Measurements from ENCODE around the gene NDUFB3.
"Not testable (repeated sequence)": the region's sequence is repeated elsewhere in the genome, so short reads cannot be mapped to it uniquely, and the experiment has no call there.

The NDUFB3 gene

DNA sequence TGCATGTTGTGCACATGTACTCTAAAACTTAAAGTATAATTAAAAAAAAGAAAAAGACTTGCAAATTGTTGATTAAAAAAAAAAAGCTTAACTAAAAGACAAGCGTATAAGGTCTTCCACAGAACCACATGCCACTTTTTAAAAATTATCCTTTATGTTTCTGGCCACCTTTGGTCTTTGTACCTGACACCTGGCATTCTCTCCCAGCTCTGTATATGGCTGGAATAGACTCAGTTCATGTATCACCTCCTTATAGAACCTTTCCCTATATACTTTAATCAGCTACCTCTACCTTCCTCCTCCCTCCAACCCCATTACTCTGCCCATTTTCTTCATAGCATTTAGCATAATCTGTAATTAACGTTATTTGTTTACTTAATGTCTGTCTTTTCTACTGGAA is 32.9 kb upstream of the NDUFB3 start:
- H3K4me3 ChIP-seq (ENCODE audit: low read length, poor library complexity, severe bottlenecking) = no peak overlapping the region
- H3F3A ChIP-seq (ENCODE audit: low read depth) = no peaks in the 10 kb centered on the region
- H3K9ac ChIP-seq (ENCODE audit: low read depth, low read length, poor library complexity, severe bottlenecking) = no peak overlapping the region
- H2AFZ ChIP-seq (ENCODE audit: low read length) = no peak overlapping the region
- no peaks in the 10 kb centered on the region for H3K4me1 ChIP-seq (ENCODE audit: insufficient read depth, low read length, poor library complexity, severe bottlenecking)
- TF ChIP-seq CTCF (conservative IDR thresholded peaks at IDR 0.05; ENCODE audit: low read length) = no peak
- TF ChIP-seq EZH2phosphoT487 (IDR thresholded peaks at IDR 0.05; ENCODE audit: borderline replicate concordance) = no peak
- H3K36me3 ChIP-seq (ENCODE audit: insufficient read depth, low read length) = peaks cover 11% of the 10 kb centered on the region; the same call in 1 of the 2 replicates
- H3K79me2 ChIP-seq (ENCODE audit: insufficient read depth, low read length) = peaks cover 11% of the 10 kb centered on the region; the same call in 1 of the 2 replicates
- H4K20me1 ChIP-seq (ENCODE audit: insufficient read depth, low read length, poor library complexity, severe bottlenecking) = no peaks in the 10 kb centered on the region
- 0 out of 2 replicates have a peak, but pooled peaks cover 2% of the 10 kb centered on the region for H3K9me3 ChIP-seq (ENCODE audit: insufficient read depth, low read depth, low read length)
- H3K9me2 ChIP-seq (replicated peaks; ENCODE audit: low read depth, low read length) = no peaks in the 10 kb centered on the region
- no peaks in the 10 kb centered on the region for H3K27me3 ChIP-seq (ENCODE audit: insufficient read depth, low read length, poor library complexity, severe bottlenecking)
- H3K4me2 ChIP-seq (ENCODE audit: low read depth, low read length, poor library complexity, severe bottlenecking) = no peak overlapping the region

GRCh38 chr2:201040867-201041628 is 30.8 kb upstream of the NDUFB3 start:
- Histone ChIP-seq H3K36me3 (ENCODE audit: insufficient read depth, low read length) (peaks cover 16% of the 10 kb centered on the region; the same call in 1 of the 2 replicates), H3K27me3 (ENCODE audit: insufficient read depth, low read length, poor library complexity, severe bottlenecking) (no peaks in the 10 kb centered on the region), H3K9me2 (replicated peaks; ENCODE audit: low read depth, low read length) (no peaks in the 10 kb centered on the region), H2AFZ (ENCODE audit: low read length) (no peak overlapping the region), H3K9me3 (ENCODE audit: insufficient read depth, low read depth, low read length) (0 out of 2 replicates have a peak, but pooled peaks cover 2% of the 10 kb centered on the region), H3K4me2 (ENCODE audit: low read depth, low read length, poor library complexity, severe bottlenecking) (no peak overlapping the region), H3K4me1 (ENCODE audit: insufficient read depth, low read length, poor library complexity, severe bottlenecking) (no peaks in the 10 kb centered on the region), H3K79me2 (ENCODE audit: insufficient read depth, low read length) (peaks cover 11% of the 10 kb centered on the region), H3K9ac (ENCODE audit: low read depth, low read length, poor library complexity, severe bottlenecking) (no peak overlapping the region), H4K20me1 (ENCODE audit: insufficient read depth, low read length, poor library complexity, severe bottlenecking) (no peaks in the 10 kb centered on the region), H3F3A (ENCODE audit: low read depth) (no peaks in the 10 kb centered on the region), H3K4me3 (ENCODE audit: low read length, poor library complexity, severe bottlenecking) (no peak overlapping the region)
- no peak for TF ChIP-seq CTCF (conservative IDR thresholded peaks at IDR 0.05; ENCODE audit: low read length)
- TF ChIP-seq EZH2phosphoT487 (IDR thresholded peaks at IDR 0.05; ENCODE audit: borderline replicate concordance) = no peak

DNA sequence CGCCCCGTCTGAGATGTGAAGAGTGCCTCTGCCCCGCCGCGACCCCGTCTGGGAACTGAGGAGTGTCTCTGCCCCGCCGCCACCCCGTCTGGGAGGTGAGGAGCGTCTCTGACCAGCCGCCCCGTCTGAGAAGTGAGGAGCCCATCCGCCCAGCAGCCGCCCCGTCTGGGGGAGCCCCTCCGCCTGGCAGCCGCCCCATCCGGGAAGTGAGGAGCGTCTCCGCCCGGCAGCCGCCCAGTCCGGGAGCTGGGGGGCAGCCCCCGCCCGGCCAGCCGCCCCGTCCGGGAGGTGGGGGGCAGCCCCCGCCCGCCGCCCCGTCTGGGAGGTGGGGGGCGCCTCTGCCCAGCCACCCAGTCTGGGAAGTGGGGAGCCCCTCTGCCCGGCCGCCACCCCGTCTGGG is 29.4 kb upstream of the NDUFB3 start:
- H3K4me1 ChIP-seq (ENCODE audit: insufficient read depth, low read length, poor library complexity, severe bottlenecking) = not testable (repeated sequence)

DNA sequence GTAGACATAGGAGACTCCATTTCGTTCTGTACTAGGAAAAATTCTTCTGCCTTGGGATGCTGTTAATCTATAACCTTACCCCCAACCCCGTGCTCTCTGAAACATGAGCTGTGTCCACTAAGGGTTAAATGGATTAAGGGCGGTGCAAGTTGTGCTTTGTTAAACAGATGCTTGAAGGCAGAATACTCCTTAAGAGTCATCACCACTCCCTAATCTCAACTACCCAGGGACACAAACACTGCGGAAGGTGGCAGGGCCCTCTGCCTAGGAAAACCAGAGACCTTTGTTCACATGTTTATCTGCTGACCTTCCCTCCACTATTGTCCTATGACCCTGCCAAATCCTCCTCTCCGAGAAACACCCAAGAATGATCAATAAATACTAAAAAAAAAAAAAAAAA is 28.8 kb upstream of the NDUFB3 start:
- not testable (repeated sequence) for H3K4me2 ChIP-seq (ENCODE audit: low read depth, low read length, poor library complexity, severe bottlenecking); H3K9me2 ChIP-seq (replicated peaks; ENCODE audit: low read depth, low read length); H2AFZ ChIP-seq (ENCODE audit: low read length); H3K27me3 ChIP-seq (ENCODE audit: insufficient read depth, low read length, poor library complexity, severe bottlenecking); H3K4me1 ChIP-seq (ENCODE audit: insufficient read depth, low read length, poor library complexity, severe bottlenecking); H3F3A ChIP-seq (ENCODE audit: low read depth); H3K4me3 ChIP-seq (ENCODE audit: low read length, poor library complexity, severe bottlenecking); H3K9ac ChIP-seq (ENCODE audit: low read depth, low read length, poor library complexity, severe bottlenecking); H3K9me3 ChIP-seq (ENCODE audit: insufficient read depth, low read depth, low read length); H4K20me1 ChIP-seq (ENCODE audit: insufficient read depth, low read length, poor library complexity, severe bottlenecking)
- H3K79me2 ChIP-seq (ENCODE audit: insufficient read depth, low read length) = peaks cover 29% of the 10 kb centered on the region
- peaks cover 18% of the 10 kb centered on the region for H3K36me3 ChIP-seq (ENCODE audit: insufficient read depth, low read length)

More for the DNA sequence above, 29.4 kb upstream of the NDUFB3 start:
- not testable (repeated sequence) for H3K9ac ChIP-seq (ENCODE audit: low read depth, low read length, poor library complexity, severe bottlenecking); H3K9me2 ChIP-seq (replicated peaks; ENCODE audit: low read depth, low read length); H3K27me3 ChIP-seq (ENCODE audit: insufficient read depth, low read length, poor library complexity, severe bottlenecking); H3K9me3 ChIP-seq (ENCODE audit: insufficient read depth, low read depth, low read length); H3K4me2 ChIP-seq (ENCODE audit: low read depth, low read length, poor library complexity, severe bottlenecking); H2AFZ ChIP-seq (ENCODE audit: low read length); H3F3A ChIP-seq (ENCODE audit: low read depth); H3K4me3 ChIP-seq (ENCODE audit: low read length, poor library complexity, severe bottlenecking); H4K20me1 ChIP-seq (ENCODE audit: insufficient read depth, low read length, poor library complexity, severe bottlenecking)
- Histone ChIP-seq H3K79me2 (ENCODE audit: insufficient read depth, low read length) (peaks cover 24% of the 10 kb centered on the region), H3K36me3 (ENCODE audit: insufficient read depth, low read length) (peaks cover 16% of the 10 kb centered on the region; the same call in 1 of the 2 replicates)
